ENCODE results near the gene LRMDA. TPM values are rescaled to one million over a fixed set of nuclear protein-coding genes. Genes with fewer than 3 reads are reported as not detected.

The LRMDA gene
- total and polyA plus RNA-seq, 2 donors (not counting 3 experiments of a cell fraction or from before 2014, with no cell fraction given): 9.7 to 18.0 TPM

GRCh38 chr10:76399226-76399625 is 967.8 kb downstream of the LRMDA start:
- Histone ChIP-seq H3K79me2 (ENCODE audit: control insufficient read depth, insufficient read depth, low read length) (no peaks in the 10 kb centered on the region), H3K4me1 (ENCODE audit: control insufficient read depth, extremely low read depth, insufficient read depth, low read length) (no peaks in the 10 kb centered on the region), H3K27ac (ENCODE audit: insufficient read depth, low read depth, low read length) (no peak overlapping the region), H3K4me2 (ENCODE audit: insufficient read depth, low read length) (no peak overlapping the region), H3K9me1 (replicated peaks; ENCODE audit: control insufficient read depth, extremely low read depth, insufficient read depth, low read length) (no peaks in the 10 kb centered on the region), H3K36me3 (ENCODE audit: control insufficient read depth in 2 of 2, extremely low read depth in 1 of 2, insufficient read depth in 2 of 2, low read length in 2 of 2) (no peaks in the 10 kb centered on the region), H2AFZ (ENCODE audit: low read depth, low read length) (no peak overlapping the region), H3K9me3 (replicated peaks; ENCODE audit: control insufficient read depth, insufficient read depth, low read length) (no peaks in the 10 kb centered on the region), H3K9ac (replicated peaks; ENCODE audit: extremely low read depth, insufficient read depth, low read length) (no peak overlapping the region), H3K4me3 (replicated peaks in 1 of 3; ENCODE audit: insufficient read depth in 1 of 3, low read depth in 1 of 3, low read length in 3 of 3) (no peak overlapping the region), H4K20me1 (replicated peaks; ENCODE audit: control insufficient read depth, extremely low read depth, insufficient read depth, low read length) (no peaks in the 10 kb centered on the region), H3K27me3 (ENCODE audit: control insufficient read depth in 2 of 2, insufficient read depth in 2 of 2, low read length in 2 of 2) (no peaks in the 10 kb centered on the region)
- intact Hi-C loops (cut with micrococcal nuclease): no loop called here
- FAIRE-seq (no peak), DNase-seq (ENCODE audit: low read depth, low spot score) (no peak)
- ChIA-PET POLR2A (no interaction called here), CTCF (interaction anchor here (1.0 kb wide), 1 partner anchor 9 kb away, joined by 3 read pairs; no protein-coding TSS in a partner anchor)
- TF ChIP-seq POLR2AphosphoS5 (IDR thresholded peaks at IDR 0.05; ENCODE audit: insufficient read depth, low read depth, low read length) (no peak), MYC (IDR thresholded peaks at IDR 0.05; ENCODE audit: low read depth, low read length) (no peak), FOS (IDR thresholded peaks at IDR 0.05; ENCODE audit: borderline replicate concordance, insufficient read depth, low read length) (no peak), EZH2 (IDR thresholded peaks at IDR 0.05; ENCODE audit: borderline replicate concordance, low read depth, low read length, severe bottlenecking) (no peak), POLR2A (IDR thresholded peaks at IDR 0.05; ENCODE audit: low read depth, low read length) (no peak), CTCF (IDR thresholded peaks at IDR 0.05; ENCODE audit: extremely low read depth in 1 of 2, insufficient read depth in 1 of 2, low read depth in 1 of 2, low read length in 2 of 2) (no peak), GATA2 (IDR thresholded peaks at IDR 0.05; ENCODE audit: insufficient read depth, insufficient read length, low read depth, low read length) (no peak), JUN (IDR thresholded peaks at IDR 0.05; ENCODE audit: borderline replicate concordance, insufficient read depth, insufficient read length, low read depth) (no peak)
- TF ChIP-seq, protein P1, sequence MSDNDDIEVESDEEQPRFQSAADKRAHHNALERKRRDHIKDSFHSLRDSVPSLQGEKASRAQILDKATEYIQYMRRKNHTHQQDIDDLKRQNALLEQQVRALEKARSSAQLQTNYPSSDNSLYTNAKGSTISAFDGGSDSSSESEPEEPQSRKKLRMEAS (IDR thresholded peaks at IDR 0.05; ENCODE audit: insufficient read depth, insufficient read length): no peak
- BruUV-seq (replicated peaks): no TSS peak
- dilution Hi-C loops (cut with MboI; ENCODE audit: extremely low pct_ligation_motif_present, low sequenced_read_pairs): no loop called here
